COLO668 (cell line): ENCODE measurements around the gene ZIC1.
A peak's percentile ranks its signal among the peaks of the same experiment; 100 is the strongest.

Source experiments
- DNase-seq: peaks from one replicate; lab custom pipeline; 2025; ENCODE audit not compliant: unreplicated experiment; lab: John Stamatoyannopoulos, UW

ZIC1 gene

DNA sequence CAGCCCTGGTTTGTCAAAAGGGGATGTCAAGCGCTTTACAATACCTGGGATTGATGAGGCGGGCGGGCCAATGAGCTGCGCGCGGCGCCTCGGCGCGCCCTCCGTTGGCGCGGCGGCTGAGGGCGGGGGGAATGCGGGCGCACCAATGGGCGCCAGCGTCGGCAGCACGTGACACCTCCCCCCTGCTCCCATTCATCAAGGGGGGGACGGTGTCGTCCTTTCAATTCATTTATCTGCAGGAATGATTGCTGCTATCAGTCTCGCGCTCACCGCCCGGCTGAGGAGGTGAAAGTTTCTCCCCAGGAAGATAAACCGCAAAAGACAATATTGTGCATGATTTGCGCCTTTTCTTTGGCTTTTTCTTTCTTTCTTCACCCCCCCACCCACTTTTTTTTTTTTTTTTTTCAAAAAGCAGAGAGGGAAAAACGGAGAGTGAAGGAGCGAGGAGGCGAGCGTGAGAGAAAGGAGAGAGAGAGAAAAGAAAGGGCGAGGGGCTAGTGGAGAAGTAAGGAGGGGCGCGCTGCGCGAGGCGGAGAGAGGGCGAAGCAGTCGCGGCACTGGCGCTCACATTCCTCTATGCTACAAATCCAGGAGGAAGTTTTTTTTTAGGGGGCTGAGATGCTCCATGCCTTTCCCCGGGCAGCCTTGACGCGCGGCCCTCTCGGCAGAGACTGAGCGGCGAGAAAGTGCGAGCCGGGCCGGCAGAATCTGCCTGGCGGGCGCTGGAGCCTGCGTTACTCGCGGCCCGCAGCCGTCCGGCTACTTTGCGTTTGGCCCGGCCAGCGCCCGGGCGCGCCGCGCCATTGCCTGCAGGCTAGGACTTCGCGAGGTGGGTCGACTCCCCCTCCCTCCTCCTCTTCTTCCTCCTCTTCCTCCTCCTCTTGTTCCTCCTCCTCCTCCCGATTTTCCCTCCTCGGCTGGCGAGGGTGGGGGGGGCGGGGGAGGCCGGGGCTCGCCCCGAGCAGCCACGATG lies at the start of gene ZIC1:
Gene ZIC1, plus strand, starts transcription at position 223 of the 973 bp plus-strand sequence. Its CDS starts 748 bp downstream, at position 971.
- DNase-seq: no peak

DNA sequence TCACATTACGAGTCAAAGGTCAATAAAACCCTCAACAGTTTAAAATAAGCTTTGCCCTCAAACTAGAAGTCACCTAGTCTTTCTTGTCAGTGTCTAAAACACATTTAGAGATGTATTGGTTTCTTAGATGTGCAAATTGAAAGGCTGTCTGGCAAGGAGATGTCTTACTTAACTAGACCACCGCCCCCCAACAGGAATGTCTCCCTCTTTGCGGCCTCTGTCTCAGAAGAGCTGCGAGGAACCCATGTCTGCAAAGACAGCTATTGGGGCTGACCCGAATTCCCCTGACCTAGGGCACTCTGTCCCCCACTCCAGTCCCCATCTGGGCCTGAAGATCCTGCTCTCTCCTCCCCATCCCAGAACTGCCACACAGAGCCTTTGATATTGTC lies 49.1 kb upstream of the ZIC1 start:
- DNase-seq: no peak

DNA sequence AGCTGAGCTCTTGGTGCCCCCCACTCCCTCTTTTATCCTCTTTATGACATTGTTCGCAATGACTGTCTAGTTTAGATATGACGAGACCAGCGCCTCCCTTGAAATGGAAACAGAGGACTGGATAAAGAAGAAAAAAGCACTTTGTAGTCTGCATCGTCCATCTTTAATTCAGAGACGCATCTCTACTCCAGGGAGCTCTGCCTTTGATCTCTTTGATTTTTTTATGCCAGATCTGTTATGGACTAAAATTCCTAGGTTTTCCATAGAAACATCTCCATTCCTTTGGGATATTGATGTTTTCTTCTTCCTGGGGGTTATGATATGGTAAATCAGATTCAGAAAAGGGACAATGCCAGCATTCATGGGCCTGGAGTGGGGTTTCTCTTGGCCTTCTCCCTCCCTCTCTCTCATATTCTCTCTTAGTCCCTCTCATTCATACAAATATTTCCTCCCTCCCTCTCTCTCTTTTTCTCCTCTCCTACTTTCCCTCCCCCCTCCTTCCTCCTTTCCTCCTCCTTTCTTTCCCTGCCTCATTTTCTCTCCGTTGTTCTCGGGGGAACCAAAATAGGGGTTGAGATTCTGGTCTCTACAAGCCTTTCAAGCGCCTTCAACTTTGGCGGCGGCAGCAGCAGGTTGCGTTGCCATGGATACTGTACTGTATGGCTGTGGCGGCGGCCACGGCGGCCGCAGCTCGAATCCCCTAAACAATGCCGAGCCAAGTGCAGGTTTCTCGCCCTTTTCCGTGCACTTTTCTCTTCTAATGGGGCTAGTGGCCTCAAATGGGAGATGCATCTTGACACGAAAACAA lies 48.3 kb upstream of the ZIC1 start:
- DNase-seq: no peak

DNA sequence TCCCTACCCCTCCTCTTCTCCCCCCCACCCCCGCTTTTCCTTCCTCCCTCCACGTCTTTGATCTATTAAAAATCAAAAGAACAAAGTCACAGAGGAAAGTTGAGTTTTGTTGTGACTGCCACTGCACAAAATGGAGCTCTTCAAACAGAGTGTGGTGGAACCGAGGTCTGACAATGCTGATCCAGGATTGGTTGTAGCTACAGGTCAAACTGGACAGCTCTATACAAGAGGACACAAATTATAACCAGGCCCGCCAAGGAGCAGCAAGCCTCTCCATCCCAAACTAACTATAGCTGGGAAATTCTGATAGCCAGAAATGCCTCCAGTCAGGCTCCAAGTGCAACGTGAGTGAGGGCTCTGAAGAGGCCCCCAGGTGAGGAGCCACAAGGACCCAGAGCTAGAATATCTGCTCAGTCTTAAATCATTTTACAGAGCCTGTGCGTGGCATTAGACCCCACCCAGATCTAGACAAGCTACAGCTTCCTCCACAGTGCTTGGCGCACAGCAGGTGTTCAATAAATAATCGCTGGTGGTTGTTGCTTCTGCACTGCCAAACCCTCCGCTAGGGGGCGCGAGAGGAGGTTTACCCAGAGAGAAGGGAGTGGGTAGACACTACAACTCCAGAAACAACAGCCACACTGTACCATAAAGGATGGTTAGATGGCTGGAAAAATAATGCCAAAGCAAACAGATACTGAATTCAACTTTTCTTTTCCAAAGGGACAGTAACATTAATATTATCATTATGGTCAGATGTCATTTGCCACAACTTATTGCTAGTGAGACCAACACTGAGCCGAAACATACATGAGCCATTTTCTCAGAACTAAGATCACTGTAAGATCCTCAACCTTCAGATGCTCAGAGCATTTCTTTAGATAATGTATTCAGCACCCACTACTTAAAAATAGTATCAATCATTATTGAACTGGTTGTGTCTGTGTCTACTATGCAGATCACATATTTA lies 47.4 kb upstream of the ZIC1 start:
- DNase-seq: peak; percentile 30

DNA sequence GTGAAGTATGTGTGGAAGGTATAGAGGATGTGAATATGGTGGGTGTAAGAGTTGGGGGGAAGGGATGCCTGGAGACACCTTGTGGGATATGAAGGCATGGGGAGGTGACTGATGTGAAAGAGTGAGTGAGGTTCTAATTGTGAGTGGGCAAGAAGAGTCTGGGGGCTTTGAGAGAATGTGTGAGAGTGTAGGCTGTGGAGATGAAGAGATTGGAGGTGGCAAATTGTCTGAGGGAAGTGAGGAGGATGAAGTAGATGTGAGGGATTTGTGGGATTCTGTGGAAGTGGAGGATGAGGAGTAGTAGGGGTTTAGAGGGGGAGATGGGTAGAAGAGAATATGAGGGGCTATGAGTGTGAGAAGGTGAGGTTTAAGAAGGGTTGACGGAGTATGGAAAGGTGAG lies 44.4 kb upstream of the ZIC1 start:
- DNase-seq: no peak

DNA sequence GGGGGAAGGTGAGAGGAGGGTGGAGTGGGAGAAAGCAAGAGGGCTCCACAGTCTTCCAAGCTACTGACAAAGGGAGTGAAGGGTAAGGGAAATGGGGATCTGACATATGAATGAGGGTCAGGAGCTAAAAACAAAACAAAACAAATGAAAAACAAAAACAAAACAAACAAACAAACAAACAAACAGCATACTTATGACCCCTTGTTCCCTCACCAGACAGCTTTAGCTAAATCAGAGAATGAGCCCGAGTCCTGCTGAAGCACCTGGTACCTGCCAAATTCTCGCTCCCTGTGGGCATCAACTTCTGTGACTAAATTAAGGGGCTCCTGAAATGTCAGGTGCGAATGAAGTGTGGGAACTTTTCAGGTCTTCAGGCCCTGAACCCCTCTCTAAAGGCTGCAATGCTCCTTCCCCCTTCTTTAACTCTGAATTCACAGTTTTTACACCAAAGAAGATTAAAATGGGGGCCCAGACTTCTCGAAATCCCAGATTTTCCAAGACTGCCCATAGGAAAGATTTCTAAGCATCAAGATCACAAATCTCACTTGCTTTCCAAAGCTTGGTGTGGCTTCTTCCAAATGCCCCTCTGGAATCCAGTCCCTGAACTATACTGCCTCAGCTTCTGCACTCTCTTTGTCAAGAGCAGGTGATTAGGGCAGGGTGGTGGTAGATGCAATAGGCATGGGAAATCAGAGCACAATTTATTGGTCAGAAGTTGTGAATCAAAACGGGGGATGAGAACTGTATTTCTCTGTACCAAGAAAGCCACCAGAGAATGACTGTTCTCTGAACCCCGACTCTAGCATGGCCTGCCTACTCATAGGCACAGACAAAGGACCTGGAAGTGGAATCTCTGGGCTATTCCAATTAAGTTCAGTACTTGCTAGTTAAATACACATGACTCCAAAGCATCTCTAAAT lies 43.7 kb upstream of the ZIC1 start:
- DNase-seq: no peak

DNA sequence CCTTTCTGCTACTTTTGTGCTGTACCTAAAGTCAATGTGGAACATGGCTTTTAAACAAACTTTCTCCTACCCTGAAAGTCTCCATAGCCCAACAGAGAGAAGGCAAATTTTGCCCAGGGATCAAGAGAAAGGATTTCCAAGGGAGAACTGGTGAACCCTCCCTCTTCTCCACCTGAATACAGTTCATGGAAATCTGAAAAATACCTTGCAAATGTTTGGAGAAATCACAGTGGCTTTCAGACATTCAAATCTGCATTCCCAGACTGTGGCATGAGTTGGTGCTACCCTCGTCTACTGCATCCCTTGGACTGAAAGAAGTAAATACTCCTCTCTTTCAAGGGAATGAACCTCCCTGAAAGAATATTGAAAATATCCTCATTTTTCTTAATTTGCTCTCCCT lies 41.5 kb upstream of the ZIC1 start:
- no peak for DNase-seq

DNA sequence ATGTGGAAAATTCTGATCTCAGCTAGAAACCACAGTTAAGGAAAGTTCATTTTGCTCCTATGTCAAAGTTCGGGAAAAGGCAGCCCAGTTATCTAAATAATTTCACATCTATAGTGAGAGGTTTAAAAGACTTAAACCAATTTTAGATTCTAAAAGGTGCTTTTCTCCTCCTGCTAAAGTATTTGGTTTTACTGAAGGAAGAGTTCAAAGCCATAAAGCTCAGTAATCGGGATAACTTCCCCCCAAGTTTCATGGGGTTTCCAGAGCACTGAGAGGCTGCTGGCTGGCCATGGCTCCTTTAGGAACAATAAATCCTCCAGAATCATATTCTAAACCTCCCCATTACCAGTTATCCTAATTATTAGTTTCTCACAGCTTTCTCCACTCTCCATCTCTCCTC lies 41.0 kb upstream of the ZIC1 start:
- no peak for DNase-seq

DNA sequence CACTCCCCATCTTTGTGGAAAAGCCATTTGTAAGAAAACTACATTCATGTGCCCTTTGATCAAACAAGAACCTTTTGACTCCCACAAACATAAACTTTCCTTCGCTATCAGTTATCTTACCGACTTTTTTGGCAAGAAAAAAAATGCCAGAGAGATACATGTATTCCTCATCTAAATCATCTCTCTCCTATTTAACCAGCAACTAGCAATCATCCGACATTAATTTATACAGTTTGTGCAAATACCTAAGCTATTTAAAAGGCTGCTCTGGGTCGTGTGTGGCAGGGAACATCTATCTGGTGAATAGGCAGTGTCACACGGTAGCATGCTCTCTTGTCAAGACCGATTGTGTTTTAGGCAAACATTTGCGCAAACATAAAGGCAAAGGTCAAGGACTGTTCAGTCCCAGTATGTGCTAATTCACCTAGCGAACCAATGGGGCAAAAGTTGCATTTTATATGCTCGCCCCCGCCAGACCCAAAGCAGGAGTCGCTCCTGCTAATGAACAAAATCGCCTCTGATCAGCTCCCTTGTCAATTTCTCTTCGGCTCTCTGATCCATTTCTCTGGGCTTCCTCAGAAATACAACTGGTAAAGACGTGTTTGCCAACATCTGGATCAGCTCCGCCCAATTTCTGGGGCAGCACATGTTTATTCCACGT lies 40.5 kb upstream of the ZIC1 start:
- DNase-seq: peak; percentile 17

DNA sequence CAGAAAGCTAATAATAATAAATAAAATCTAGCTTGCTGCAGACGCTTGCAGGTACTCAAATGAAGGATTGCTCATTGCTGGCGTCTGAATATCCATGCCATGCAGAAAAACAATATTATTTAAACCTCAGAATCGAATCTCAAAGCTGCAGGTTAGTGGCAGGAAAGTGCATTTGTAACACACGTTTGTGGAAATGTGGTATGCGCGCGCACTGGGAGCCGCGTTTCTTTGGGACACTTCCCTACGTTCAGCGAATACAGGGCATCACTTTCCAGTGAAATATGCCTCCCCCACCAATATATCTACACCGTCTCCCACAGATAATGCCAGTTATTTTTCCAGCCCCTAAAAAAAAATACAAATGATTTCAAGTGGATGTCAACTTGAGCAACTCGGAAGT lies 39.9 kb upstream of the ZIC1 start:
- no peak for DNase-seq

DNA sequence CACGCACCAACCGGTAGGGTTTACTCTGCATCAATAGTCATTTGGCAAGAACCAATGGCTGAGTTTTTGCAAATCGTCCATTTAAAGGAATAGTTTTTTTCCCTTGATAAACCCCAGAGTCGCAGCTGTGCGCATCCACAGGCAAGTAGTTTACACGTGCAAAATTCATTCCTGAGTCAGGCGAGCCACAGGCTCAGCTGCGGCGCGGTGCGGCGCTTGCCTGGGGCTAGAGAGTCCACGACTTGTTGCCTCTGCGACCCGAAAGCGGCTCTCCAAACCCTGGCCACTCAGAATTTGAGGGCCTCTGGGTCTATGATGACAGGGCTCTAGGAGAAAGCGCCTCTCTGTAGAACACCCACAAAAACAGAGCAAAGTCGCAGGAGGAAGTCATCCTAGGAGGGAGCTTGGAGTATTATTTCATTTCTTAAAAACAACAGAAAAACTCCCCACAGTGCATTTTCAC lies 39.5 kb upstream of the ZIC1 start:
- DNase-seq: no peak

DNA sequence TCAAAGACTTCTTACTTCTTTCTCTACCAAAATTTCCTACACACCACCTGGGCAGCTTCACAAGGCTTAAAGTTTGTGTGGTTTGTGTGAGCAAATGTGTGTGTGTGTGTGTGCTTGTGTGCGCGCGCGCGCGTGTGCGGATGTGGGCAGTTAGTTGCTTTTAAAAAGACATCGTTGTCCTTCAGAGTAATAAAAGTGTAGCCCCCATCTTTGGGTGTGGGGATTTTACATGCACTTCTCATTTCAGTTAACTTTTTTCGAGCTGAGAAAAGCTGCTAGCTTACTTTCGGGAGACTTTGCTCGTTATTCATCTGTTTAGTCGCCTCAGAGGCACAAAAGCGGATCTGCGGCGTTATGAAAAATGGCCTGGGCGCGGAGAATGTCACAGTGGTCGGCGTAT lies 38.8 kb upstream of the ZIC1 start:
- DNase-seq: no peak

DNA sequence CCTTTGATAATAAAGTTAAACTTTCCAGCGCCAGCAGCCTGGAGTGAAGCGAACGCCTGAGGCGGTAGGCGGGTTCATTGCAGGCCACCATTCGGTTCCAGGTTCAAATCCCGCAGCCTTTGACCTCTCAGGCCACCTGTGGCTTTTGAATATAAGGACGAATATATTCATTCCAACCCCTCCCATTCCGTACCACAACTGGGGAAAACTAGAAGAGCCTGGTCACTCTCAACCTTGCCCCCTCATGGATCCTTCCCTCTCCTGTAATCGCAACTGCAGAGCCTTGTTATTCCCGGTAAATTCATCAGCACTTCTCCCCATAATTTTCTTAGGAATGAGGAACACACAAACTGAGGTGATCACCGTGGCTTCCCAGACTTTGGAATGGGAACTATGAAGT lies 38.0 kb upstream of the ZIC1 start:
- no peak for DNase-seq

DNA sequence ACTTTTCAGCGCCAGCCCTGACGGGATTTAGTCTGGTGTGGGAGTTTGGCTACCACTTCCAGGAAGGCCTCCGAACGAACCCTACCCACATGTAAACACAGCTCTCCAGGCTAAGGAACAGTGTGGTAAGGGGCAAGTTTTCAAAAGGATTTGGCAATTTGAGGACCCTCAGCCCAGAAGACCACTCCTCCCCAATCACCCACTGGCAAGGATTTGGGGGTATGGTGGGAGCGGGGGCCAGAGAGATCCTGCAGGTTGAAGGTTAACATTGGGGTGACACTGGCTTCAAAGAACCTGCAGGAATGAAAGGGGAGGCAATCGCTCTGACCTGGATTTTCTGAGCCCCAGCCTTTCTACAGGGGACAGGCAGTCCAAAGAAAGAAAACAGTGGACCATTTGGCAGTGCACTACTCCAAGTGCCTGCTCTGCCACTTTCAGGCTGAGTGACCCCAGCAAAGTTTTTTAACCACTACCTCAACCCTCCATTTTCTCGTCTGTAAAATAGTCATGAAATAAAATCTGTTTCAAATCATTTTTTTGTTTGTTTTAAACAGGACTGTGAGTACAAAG lies 37.3 kb upstream of the ZIC1 start:
- no peak for DNase-seq

DNA sequence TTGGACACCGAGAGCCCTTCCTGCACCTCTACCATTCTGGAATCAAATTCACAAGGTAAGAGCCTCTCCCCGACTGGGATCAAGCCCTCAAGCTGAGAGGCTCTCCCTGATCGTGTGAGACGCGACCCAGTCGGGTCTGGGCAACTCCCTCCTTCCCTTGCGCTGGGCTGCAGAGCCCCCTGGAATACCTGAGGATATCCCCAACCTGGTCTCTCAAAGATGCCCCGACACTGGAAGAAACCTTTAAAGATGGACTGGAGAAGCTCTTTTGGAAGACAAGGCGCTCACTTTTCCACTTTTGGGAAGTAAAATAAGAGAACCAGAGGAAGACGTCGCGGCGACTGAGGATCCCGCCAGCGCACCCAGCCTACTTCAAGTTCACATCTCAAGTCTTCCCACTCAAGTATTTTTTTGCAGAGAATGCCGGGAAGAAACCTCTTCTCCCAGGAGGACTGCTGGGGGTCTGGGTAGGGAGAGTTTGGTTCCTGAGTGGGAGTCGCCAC lies 36.6 kb upstream of the ZIC1 start:
- no peak for DNase-seq

DNA sequence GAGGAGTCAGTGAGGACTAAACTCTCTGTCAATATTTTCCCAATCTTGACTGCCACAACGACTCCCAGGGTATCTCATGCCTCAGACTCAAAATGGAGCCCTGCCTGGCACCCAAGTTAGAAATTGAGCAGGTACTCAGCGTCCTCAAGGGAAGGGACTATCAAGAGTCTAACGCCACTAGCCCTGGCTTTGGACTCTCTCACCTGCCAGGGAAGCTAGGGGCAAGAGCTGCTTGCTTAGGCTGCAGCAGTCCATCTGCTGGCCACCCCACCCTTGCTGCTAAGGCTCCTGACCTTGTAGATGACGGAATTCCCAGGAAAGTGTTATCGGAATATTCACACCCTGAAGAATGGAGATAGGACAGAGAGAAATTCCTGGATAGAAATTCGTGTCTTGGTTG lies 35.9 kb upstream of the ZIC1 start:
- DNase-seq: no peak

DNA sequence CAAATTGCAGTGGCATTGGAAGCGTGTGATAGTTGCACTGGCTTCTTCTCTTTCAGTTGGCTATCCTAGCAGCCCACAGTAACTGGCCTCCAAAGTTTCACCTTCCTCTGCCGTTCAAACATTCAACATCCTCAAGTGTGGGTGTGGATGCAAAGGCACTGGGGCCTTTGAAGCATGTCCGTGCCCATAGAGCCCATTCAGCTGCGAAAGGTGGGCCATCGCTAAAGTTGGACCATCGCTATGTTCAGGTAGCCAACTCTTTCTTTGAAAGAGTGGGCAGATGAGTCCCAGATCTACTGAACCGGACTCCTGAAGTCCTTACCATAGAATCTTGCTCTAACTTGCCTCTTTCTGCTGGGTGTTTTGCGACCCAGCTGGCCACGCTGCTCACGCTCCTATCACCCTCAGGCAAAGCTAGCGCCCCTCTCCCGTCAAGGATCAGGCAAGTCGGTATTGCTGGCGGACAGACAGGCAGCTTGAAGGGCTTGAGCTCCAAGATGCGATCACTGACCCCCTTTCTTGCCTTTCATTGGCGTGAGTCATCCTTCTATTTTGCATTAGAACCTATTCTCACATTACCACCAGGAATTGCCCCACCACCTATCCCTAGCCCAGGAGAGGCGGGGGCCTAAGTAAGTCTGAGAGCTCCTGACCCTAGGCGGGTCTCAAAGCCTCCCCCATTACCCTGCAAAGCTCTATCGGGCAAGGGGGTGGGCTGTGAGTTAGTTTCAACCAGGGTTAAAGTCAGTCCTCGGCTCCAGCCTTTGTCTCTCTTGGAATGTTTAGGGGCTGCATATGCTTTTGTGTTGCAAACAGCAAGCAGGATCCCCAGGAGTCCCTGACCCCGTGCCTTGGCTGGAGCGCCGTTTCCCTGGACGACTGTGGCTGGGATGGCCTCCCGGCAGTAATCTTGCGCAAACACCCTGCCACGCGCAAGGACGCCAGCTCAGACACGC lies 31.5 kb upstream of the ZIC1 start:
- no peak for DNase-seq

DNA sequence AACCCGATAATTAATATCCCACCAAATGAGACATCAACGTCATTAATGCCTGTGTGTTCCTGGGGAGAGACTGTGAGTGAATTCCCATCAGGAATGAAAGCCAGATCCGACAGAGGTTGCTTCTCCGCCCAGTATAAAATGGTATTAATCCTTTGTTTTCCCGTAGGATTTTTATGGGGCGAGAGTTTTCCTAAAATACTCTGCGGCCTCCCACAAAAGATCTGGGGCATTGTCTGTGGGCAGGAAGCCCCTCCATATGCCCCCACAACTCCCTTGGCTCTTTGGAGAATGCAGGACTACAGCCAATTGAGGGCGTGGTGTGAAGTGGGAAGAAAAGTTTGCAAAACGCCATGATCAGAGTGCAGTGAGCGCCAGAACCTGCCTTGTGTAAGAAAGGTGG lies 29.5 kb upstream of the ZIC1 start:
- DNase-seq: no peak
